Mucosa of descending colon (tissue), 3 donors: ENCODE results near the gene KLHL40. TPM values are rescaled to one million over a fixed set of nuclear protein-coding genes. Genes with fewer than 3 reads are reported as not detected.
A peak's percentile ranks its signal among the peaks of the same experiment; 100 is the strongest.

ENCODE experiments used
- ATAC-seq: fragments of 200-7000 bp; cut with Tn5 transposase; one replicate; pipeline ENCODE4 v1.9.1; 2020; ENCODE audit warnings: mild to moderate bottlenecking, moderate library complexity
- DNase-seq, 3 donors: peaks; one replicate each; pipeline ENCODE4 v3.0.0-alpha.2; 2020
- H3K36me3 ChIP-seq: fragments of 200-600 bp; one replicate; pipeline ENCODE4 v1.8.0; 2021; ENCODE audit warnings: low read depth, mild to moderate bottlenecking
- H3K4me1 ChIP-seq: fragments of 200-600 bp; one replicate; pipeline ENCODE4 v1.8.0; 2021; ENCODE audit warnings: low read depth, mild to moderate bottlenecking
- H3K4me3 ChIP-seq: fragments of 200-600 bp; one replicate; pipeline ENCODE4 v1.8.0; 2021; ENCODE audit warnings: mild to moderate bottlenecking
- H3K9me3 ChIP-seq: fragments of 200-600 bp; one replicate; pipeline ENCODE4 v1.8.0; 2021; ENCODE audit warnings: mild to moderate bottlenecking
- intact Hi-C, 2 donors: fragments of 100-400 bp; cut with DNase I in 1 of 2; cut with micrococcal nuclease in 1 of 2; formaldehyde crosslinking; loops; one replicate each; pipeline versions ENCODE4 v1.11.0 to v1.11.1; 2022; cut with DNase I, micrococcal nuclease
- long read RNA-seq, 2 donors: library from polyadenylated mRNA; unstranded; transcript quantifications; one replicate each; pipeline ENCODE4 v2.0.0, GENCODE V29; 2019 to 2021
- total RNA-seq, 3 donors: library from RNA; stranded (reverse); fragmentation: NEBNext Ultra II Directional in 2 of 3; extraction: Animal tissue kit (Norgen Biotek cat#: 25700) in 2 of 3; gene quantifications; one replicate each; pipeline versions ENCODE4 v1.2.1 to v1.2.4, GENCODE V29; 2021 to 2023
- TF ChIP-seq, protein P1 (sequence below): fragments of 200-600 bp; IDR thresholded peaks from one replicate; pipeline ENCODE4 v1.8.0; 2022; ENCODE audit warnings: antibody characterized with exemption, mild to moderate bottlenecking
- donor health status: DM: no; HTN: no; CAD: no; lungs with moderate emphysema.
- donor health status: DM: no; HTN: no; CAD: no.
- donor health status: DM: no; HTN: yes; CAD: no.

KLHL40 gene, protein sequence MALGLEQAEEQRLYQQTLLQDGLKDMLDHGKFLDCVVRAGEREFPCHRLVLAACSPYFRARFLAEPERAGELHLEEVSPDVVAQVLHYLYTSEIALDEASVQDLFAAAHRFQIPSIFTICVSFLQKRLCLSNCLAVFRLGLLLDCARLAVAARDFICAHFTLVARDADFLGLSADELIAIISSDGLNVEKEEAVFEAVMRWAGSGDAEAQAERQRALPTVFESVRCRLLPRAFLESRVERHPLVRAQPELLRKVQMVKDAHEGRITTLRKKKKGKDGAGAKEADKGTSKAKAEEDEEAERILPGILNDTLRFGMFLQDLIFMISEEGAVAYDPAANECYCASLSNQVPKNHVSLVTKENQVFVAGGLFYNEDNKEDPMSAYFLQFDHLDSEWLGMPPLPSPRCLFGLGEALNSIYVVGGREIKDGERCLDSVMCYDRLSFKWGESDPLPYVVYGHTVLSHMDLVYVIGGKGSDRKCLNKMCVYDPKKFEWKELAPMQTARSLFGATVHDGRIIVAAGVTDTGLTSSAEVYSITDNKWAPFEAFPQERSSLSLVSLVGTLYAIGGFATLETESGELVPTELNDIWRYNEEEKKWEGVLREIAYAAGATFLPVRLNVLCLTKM
- total RNA-seq: not detected
- long read RNA-seq, donor 1: 0 reads
- long read RNA-seq, donor 2: 0 reads

DNA sequence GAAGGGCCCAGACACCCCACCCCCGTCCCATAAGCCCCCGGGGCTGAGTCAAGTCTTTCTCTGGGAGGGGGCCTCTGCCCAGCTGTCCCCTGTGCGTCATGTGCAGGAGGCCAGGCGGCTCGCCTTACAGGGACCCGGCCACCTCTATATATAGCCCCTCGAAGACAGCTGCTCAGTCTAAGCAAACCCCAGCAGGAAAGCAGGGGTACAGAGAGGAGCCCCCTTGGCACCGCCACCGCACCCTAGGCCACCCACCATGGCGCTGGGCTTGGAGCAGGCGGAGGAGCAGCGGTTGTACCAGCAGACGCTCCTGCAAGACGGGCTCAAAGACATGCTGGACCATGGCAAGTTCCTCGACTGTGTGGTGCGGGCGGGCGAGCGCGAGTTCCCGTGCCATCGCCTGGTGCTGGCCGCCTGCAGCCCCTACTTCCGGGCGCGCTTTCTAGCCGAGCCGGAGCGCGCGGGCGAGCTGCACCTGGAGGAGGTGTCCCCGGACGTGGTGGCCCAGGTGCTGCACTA is at the start of gene KLHL40:
KLHL40 (plus strand) TSS at position 175 of the 519 bp plus-strand sequence; CDS start at position 257, 82 bp downstream.
- DNase-seq: peak in 2 of 3 donors; percentile 15 to 40
- Histone ChIP-seq H3K4me3 (no peak within 1 kb of the TSS), H3K4me1 (no peaks in the 10 kb centered on the region), H3K36me3 (no peaks in the 10 kb centered on the region), H3K9me3 (no peaks in the 10 kb centered on the region)
- ATAC-seq: no peak
- TF ChIP-seq, protein P1, sequence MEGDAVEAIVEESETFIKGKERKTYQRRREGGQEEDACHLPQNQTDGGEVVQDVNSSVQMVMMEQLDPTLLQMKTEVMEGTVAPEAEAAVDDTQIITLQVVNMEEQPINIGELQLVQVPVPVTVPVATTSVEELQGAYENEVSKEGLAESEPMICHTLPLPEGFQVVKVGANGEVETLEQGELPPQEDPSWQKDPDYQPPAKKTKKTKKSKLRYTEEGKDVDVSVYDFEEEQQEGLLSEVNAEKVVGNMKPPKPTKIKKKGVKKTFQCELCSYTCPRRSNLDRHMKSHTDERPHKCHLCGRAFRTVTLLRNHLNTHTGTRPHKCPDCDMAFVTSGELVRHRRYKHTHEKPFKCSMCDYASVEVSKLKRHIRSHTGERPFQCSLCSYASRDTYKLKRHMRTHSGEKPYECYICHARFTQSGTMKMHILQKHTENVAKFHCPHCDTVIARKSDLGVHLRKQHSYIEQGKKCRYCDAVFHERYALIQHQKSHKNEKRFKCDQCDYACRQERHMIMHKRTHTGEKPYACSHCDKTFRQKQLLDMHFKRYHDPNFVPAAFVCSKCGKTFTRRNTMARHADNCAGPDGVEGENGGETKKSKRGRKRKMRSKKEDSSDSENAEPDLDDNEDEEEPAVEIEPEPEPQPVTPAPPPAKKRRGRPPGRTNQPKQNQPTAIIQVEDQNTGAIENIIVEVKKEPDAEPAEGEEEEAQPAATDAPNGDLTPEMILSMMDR: no peak
- intact Hi-C loops: no loop called here

DNA sequence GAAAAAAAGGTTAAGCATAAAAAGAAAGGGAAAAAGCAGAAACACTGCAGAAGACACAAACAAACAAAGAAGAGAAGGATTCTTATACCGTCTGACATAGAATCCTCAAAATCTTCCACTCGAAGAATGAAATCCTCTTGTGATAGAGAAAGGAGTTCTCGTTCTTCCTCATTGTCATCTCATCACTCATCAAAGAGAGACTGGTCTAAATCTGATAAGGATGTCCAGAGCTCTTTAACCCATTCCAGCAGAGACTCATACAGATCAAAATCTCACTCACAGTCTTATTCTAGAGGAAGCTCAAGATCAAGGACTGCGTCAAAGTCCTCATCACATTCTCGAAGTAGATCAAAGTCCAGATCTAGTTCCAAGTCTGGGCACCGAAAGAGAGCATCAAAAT is 48.3 kb upstream of the KLHL40 start:
- Histone ChIP-seq H3K4me1 (peaks cover 3% of the 10 kb centered on the region), H3K36me3 (peaks cover 10% of the 10 kb centered on the region), H3K4me3 (no peak overlapping the region), H3K9me3 (no peaks in the 10 kb centered on the region)
- no peak for ATAC-seq
- TF ChIP-seq, protein P1: no peak
- intact Hi-C loops: no loop called here
- DNase-seq: no peak

DNA sequence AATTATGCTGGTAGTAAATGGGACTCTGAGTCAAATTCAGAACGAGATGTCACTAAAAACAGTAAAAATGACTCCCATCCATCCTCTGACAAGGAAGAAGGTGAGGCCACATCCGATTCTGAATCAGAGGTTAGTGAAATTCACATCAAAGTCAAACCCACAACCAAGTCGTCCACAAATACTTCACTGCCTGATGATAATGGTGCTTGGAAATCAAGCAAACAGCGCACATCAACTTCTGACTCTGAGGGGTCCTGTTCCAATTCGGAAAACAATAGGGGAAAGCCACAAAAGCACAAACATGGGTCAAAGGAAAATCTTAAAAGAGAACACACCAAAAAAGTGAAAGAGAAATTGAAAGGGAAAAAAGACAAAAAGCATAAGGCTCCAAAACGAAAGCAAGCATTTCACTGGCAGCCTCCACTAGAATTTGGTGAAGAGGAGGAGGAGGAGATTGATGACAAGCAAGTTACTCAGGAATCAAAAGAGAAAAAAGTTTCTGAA is 46.9 kb upstream of the KLHL40 start:
- intact Hi-C loops: no loop called here
- TF ChIP-seq, protein P1: no peak
- Histone ChIP-seq H3K4me1 (peaks cover 3% of the 10 kb centered on the region), H3K9me3 (no peaks in the 10 kb centered on the region), H3K36me3 (peaks cover 10% of the 10 kb centered on the region), H3K4me3 (no peak overlapping the region)
- DNase-seq (no peak), ATAC-seq (no peak)

DNA sequence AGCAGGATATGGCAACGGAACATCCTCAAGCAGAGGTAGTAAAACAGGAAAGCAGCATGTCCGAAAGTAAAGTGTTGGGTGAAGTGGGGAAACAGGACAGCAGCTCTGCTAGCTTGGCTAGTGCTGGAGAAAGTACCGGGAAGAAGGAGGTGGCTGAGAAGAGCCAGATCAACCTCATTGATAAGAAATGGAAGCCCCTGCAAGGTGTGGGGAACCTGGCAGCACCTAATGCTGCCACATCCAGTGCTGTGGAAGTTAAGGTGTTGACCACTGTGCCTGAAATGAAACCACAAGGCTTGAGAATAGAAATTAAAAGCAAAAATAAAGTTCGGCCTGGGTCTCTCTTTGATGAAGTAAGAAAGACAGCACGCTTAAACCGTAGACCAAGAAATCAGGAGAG is 46.1 kb upstream of the KLHL40 start:
- TF ChIP-seq, protein P1: no peak
- ATAC-seq: no peak

DNA sequence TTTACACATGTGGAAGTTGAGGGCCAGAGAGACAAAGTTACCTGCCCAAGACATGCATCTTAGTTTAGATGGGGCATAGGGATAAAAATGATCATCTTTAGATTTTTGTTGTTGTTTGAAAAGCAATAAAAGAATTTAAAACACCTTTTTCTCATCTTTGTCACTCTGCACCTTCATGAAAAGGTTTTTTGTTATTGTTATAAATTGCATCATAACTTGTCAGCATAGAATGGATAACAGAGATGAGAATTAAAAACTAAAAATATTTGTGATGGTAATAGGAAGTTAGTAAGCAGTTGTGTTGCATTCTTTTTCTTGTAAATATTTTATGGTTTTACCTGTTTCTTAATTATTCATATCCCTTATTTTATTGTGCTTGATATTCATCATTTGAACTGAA is 45.2 kb upstream of the KLHL40 start:
- no peak for DNase-seq
- no peaks in the 10 kb centered on the region for H3K9me3 ChIP-seq
- TF ChIP-seq, protein P1: no peak
- H3K4me3 ChIP-seq: no peak overlapping the region
- H3K4me1 ChIP-seq: peaks cover 3% of the 10 kb centered on the region
- intact Hi-C loops: no loop called here
- peaks cover 10% of the 10 kb centered on the region for H3K36me3 ChIP-seq
- ATAC-seq: no peak

More for the DNA sequence above, 46.1 kb upstream of the KLHL40 start:
- intact Hi-C loops: no loop called here
- H3K36me3 ChIP-seq: peaks cover 10% of the 10 kb centered on the region
- H3K9me3 ChIP-seq: no peaks in the 10 kb centered on the region
- peaks cover 3% of the 10 kb centered on the region for H3K4me1 ChIP-seq
- H3K4me3 ChIP-seq: no peak overlapping the region
- DNase-seq: no peak
